HepG2 (cell line): Measurements from ENCODE around the gene CRLF3. TPM values are rescaled to one million over a fixed set of nuclear protein-coding genes. Genes with fewer than 3 reads are reported as not detected.

Experiments used
- CEBPG ChIP-seq: IDR thresholded peaks from 2 replicates; pipeline ENCODE4 v1.6.1; 2016
- CHCHD3 ChIP-seq: sonication (generic); formaldehyde crosslinking; IDR thresholded peaks from 2 replicates; pipeline ENCODE4 v1.8.0; 2022; ENCODE audit warnings: mild to moderate bottlenecking, missing genetic modification reagents, moderate library complexity
- ERF ChIP-seq: IDR thresholded peaks from 2 replicates; pipeline ENCODE4 v1.6.1; 2018; ENCODE audit warnings: missing biosample characterization, missing genetic modification reagents
- JUN ChIP-seq: sonication (generic); formaldehyde crosslinking; IDR thresholded peaks from 2 replicates; pipeline ENCODE4 v1.4.0; 2020; ENCODE audit warnings: mild to moderate bottlenecking, missing genetic modification reagents
- KAT2B ChIP-seq: fragments of 150-350 bp; IDR thresholded peaks from 2 replicates; pipeline ENCODE4 v1.6.1; 2014; ENCODE audit warnings: low read depth, low read length, borderline replicate concordance
- KDM5B ChIP-seq: sonication (generic); formaldehyde crosslinking; IDR thresholded peaks from 2 replicates; pipeline ENCODE4 v1.4.0; 2020; ENCODE audit warnings: missing genetic modification reagents, mild to moderate bottlenecking, borderline replicate concordance
- NFE2L1 ChIP-seq: sonication (generic); formaldehyde crosslinking; IDR thresholded peaks from 2 replicates; pipeline ENCODE4 v1.4.0; 2020; ENCODE audit warnings: missing genetic modification reagents, mild to moderate bottlenecking, borderline replicate concordance
- PITX1 ChIP-seq: sonication (generic); formaldehyde crosslinking; IDR thresholded peaks from 2 replicates; pipeline ENCODE4 v1.5.1; 2020; ENCODE audit warnings: mild to moderate bottlenecking, missing genetic modification reagents
- RAD21 ChIP-seq: fragments of 450-650 bp; formaldehyde crosslinking; IDR thresholded peaks from 2 replicates; pipeline ENCODE4 v1.5.0; 2020; ENCODE audit warnings: mild to moderate bottlenecking
- ZNF205 ChIP-seq: IDR thresholded peaks from 2 replicates; pipeline ENCODE4 v1.6.1; 2018; ENCODE audit warnings: missing biosample characterization, missing genetic modification reagents
- ZNF235 ChIP-seq: sonication (generic); formaldehyde crosslinking; IDR thresholded peaks from 2 replicates; pipeline ENCODE4 v1.8.1; 2023; ENCODE audit warnings: mild to moderate bottlenecking, missing genetic modification reagents, borderline replicate concordance
- ZSCAN12 ChIP-seq: sonication (generic); formaldehyde crosslinking; IDR thresholded peaks from 2 replicates; pipeline ENCODE4 v1.9.0; 2021; ENCODE audit warnings: mild to moderate bottlenecking, missing genetic modification reagents
- polyA plus RNA-seq, 8 experiments: library from polyadenylated mRNA; depleted of rRNA in 3 of 8; stranded (reverse) in 7 of 8; unstranded in 1 of 8; fragments of >200 nt; fragmentation: Illumina TruSeq in 4 of 8; extraction: Trizol in 4 of 8; gene quantifications; 2 replicates each; pipeline versions ENCODE4 v1.2.1 to v1.2.3, GENCODE V29; 2011 to 2016; ENCODE audit warnings: low read depth in 4 of 8, missing spikeins in 1 of 8, mixed read lengths in 1 of 8; ENCODE audit not compliant: insufficient read depth in 1 of 8
- total RNA-seq, 5 experiments: library from RNA; depleted of rRNA; stranded (reverse); fragments of >200 nt; fragmentation: Illumina TruSeq; extraction: Trizol; gene quantifications; 2 replicates each; pipeline ENCODE4 v1.2.3, GENCODE V29; 2016; ENCODE audit warnings: low read depth in 1 of 5
- TF ChIP-seq, protein P1 (sequence below): sonication (generic); formaldehyde crosslinking; IDR thresholded peaks from 2 replicates; pipeline ENCODE4 v1.5.1; 2020; ENCODE audit warnings: missing genetic modification reagents, mild to moderate bottlenecking, borderline replicate concordance
- TF ChIP-seq, protein P2 (sequence below): sonication (generic); formaldehyde crosslinking; IDR thresholded peaks from 2 replicates; pipeline ENCODE4 v1.5.0; 2020; ENCODE audit warnings: mild to moderate bottlenecking, missing genetic modification reagents
- TF ChIP-seq, protein P3 (sequence below): sonication (generic); formaldehyde crosslinking; IDR thresholded peaks from 2 replicates; pipeline ENCODE4 v1.8.1; 2022; ENCODE audit warnings: mild to moderate bottlenecking, missing genetic modification reagents
- TF ChIP-seq, protein P4 (sequence below): sonication (generic); formaldehyde crosslinking; IDR thresholded peaks from 2 replicates; pipeline ENCODE4 v1.4.0; 2020; ENCODE audit warnings: mild to moderate bottlenecking, missing genetic modification reagents
- TF ChIP-seq, protein P5 (sequence below): IDR thresholded peaks from 2 replicates; pipeline ENCODE4 v1.6.1; 2018; ENCODE audit warnings: missing genetic modification reagents

Gene CRLF3
- total and polyA plus RNA-seq, 2 of the 13 experiments (the other 11 are each of a cell fraction or from before 2014, with no cell fraction given), result 6.4 to 9.1 TPM

DNA sequence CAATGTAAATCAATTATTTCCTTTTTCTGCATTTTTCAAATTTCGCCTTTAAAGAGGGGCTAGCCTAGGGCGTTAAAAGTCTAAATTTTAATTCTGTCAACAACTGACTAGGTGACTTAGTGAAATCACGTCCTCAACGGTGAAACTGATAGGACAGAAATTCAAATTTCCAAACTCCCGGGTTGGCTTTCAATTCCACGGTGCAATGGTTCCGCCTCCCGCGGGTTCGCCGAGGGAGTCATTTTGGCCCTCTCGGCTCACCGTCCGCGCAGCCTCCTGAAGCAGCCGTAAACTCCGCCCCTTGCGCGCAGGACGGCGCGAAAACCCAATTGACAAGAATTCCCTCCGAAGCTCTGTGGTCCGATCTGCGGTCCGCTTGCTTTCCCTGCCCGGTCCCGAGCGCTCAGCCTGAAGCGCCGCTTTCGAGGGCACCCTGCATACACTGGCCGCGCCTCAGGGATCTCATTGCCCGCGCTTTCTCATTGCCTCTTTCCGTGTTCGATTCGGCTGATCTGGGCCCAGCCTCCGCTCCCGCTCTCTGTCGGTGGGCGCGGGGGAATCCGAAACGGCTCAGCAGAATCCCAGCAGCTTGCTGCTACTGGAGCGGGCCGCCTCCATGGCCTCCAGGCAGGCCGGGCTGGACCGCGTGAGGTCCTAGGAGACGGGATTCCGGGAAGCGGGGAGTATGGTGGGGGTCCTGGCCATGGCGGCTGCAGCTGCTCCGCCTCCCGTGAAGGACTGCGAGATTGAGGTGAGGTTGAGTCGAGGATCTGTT lies 7.4 kb upstream of the CRLF3 start, which contains the start of gene ATAD5 (continued):
- TF ChIP-seq JUN (CRISPR knock-in tag), result peak; percentile 40; the same call in 1 of the 2 replicates
- TF ChIP-seq, protein P1, sequence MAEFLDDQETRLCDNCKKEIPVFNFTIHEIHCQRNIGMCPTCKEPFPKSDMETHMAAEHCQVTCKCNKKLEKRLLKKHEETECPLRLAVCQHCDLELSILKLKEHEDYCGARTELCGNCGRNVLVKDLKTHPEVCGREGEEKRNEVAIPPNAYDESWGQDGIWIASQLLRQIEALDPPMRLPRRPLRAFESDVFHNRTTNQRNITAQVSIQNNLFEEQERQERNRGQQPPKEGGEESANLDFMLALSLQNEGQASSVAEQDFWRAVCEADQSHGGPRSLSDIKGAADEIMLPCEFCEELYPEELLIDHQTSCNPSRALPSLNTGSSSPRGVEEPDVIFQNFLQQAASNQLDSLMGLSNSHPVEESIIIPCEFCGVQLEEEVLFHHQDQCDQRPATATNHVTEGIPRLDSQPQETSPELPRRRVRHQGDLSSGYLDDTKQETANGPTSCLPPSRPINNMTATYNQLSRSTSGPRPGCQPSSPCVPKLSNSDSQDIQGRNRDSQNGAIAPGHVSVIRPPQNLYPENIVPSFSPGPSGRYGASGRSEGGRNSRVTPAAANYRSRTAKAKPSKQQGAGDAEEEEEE, result no peak
- TF ChIP-seq ZNF235, result no peak
- TF ChIP-seq ERF (CRISPR knock-in tag), result peak; percentile 73
- TF ChIP-seq, protein P2, sequence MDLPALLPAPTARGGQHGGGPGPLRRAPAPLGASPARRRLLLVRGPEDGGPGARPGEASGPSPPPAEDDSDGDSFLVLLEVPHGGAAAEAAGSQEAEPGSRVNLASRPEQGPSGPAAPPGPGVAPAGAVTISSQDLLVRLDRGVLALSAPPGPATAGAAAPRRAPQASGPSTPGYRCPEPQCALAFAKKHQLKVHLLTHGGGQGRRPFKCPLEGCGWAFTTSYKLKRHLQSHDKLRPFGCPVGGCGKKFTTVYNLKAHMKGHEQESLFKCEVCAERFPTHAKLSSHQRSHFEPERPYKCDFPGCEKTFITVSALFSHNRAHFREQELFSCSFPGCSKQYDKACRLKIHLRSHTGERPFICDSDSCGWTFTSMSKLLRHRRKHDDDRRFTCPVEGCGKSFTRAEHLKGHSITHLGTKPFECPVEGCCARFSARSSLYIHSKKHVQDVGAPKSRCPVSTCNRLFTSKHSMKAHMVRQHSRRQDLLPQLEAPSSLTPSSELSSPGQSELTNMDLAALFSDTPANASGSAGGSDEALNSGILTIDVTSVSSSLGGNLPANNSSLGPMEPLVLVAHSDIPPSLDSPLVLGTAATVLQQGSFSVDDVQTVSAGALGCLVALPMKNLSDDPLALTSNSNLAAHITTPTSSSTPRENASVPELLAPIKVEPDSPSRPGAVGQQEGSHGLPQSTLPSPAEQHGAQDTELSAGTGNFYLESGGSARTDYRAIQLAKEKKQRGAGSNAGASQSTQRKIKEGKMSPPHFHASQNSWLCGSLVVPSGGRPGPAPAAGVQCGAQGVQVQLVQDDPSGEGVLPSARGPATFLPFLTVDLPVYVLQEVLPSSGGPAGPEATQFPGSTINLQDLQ, result no peak
- TF ChIP-seq PITX1, result peak; percentile 39
- TF ChIP-seq CEBPG, result peak; percentile 48; the same call in 1 of the 2 replicates
- TF ChIP-seq KAT2B, result no peak
- 0 out of 2 replicates have a peak, but pooled peaks have one; percentile 39 for TF ChIP-seq NFE2L1 (CRISPR knock-in tag)
- peak; percentile 44; the same call in 1 of the 2 replicates for TF ChIP-seq CHCHD3 (CRISPR knock-in tag)
- TF ChIP-seq, protein P3, sequence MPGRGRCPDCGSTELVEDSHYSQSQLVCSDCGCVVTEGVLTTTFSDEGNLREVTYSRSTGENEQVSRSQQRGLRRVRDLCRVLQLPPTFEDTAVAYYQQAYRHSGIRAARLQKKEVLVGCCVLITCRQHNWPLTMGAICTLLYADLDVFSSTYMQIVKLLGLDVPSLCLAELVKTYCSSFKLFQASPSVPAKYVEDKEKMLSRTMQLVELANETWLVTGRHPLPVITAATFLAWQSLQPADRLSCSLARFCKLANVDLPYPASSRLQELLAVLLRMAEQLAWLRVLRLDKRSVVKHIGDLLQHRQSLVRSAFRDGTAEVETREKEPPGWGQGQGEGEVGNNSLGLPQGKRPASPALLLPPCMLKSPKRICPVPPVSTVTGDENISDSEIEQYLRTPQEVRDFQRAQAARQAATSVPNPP (CRISPR knock-in tag), result peak; percentile 75; the same call in 1 of the 2 replicates
- TF ChIP-seq ZNF205, result peak; percentile 64; the same call in 1 of the 2 replicates
- TF ChIP-seq, protein P4, sequence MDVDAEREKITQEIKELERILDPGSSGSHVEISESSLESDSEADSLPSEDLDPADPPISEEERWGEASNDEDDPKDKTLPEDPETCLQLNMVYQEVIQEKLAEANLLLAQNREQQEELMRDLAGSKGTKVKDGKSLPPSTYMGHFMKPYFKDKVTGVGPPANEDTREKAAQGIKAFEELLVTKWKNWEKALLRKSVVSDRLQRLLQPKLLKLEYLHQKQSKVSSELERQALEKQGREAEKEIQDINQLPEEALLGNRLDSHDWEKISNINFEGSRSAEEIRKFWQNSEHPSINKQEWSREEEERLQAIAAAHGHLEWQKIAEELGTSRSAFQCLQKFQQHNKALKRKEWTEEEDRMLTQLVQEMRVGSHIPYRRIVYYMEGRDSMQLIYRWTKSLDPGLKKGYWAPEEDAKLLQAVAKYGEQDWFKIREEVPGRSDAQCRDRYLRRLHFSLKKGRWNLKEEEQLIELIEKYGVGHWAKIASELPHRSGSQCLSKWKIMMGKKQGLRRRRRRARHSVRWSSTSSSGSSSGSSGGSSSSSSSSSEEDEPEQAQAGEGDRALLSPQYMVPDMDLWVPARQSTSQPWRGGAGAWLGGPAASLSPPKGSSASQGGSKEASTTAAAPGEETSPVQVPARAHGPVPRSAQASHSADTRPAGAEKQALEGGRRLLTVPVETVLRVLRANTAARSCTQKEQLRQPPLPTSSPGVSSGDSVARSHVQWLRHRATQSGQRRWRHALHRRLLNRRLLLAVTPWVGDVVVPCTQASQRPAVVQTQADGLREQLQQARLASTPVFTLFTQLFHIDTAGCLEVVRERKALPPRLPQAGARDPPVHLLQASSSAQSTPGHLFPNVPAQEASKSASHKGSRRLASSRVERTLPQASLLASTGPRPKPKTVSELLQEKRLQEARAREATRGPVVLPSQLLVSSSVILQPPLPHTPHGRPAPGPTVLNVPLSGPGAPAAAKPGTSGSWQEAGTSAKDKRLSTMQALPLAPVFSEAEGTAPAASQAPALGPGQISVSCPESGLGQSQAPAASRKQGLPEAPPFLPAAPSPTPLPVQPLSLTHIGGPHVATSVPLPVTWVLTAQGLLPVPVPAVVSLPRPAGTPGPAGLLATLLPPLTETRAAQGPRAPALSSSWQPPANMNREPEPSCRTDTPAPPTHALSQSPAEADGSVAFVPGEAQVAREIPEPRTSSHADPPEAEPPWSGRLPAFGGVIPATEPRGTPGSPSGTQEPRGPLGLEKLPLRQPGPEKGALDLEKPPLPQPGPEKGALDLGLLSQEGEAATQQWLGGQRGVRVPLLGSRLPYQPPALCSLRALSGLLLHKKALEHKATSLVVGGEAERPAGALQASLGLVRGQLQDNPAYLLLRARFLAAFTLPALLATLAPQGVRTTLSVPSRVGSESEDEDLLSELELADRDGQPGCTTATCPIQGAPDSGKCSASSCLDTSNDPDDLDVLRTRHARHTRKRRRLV (CRISPR knock-in tag), result 0 out of 2 replicates have a peak, but pooled peaks have one; percentile 41
- TF ChIP-seq, protein P5, sequence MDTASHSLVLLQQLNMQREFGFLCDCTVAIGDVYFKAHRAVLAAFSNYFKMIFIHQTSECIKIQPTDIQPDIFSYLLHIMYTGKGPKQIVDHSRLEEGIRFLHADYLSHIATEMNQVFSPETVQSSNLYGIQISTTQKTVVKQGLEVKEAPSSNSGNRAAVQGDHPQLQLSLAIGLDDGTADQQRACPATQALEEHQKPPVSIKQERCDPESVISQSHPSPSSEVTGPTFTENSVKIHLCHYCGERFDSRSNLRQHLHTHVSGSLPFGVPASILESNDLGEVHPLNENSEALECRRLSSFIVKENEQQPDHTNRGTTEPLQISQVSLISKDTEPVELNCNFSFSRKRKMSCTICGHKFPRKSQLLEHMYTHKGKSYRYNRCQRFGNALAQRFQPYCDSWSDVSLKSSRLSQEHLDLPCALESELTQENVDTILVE, result peak; percentile 70; the same call in 1 of the 2 replicates
- TF ChIP-seq RAD21 (CRISPR knock-in tag), result no peak
- peak; percentile 92 for TF ChIP-seq KDM5B (CRISPR knock-in tag)
- peak; percentile 55; the same call in 1 of the 2 replicates for TF ChIP-seq ZSCAN12 (CRISPR knock-in tag)
